Activated CD4-positive, alpha-beta T cell treated with anti-CD3 and anti-CD28 coated beads, Interleukin-2, amount 10 ng/mL, durations not matched to agents 24 days and 14 days (primary cell): ENCODE measurements around the gene ZNF423. TPM values are rescaled to one million over a fixed set of nuclear protein-coding genes. Genes with fewer than 3 reads are reported as not detected.

Source experiments
- DNase-seq: peaks from one replicate; pipeline ENCODE4 v3.0.0; 2022
- H3K27ac Mint-ChIP-seq: one replicate; pipeline ENCODE4 v1.8.0; 2022; ENCODE audit warnings: mild to moderate bottlenecking, mixed read lengths
- H3K27me3 Mint-ChIP-seq: one replicate; pipeline ENCODE4 v1.8.0; 2022; ENCODE audit warnings: mixed read lengths
- H3K36me3 Mint-ChIP-seq: one replicate; pipeline ENCODE4 v1.8.0; 2022; ENCODE audit warnings: low read depth, mild to moderate bottlenecking, mixed read lengths
- H3K4me1 Mint-ChIP-seq: one replicate; pipeline ENCODE4 v1.8.0; 2021; ENCODE audit warnings: mixed read lengths
- H3K4me3 Mint-ChIP-seq: one replicate; pipeline ENCODE4 v1.8.0; 2022; ENCODE audit warnings: mild to moderate bottlenecking, moderate library complexity, mixed read lengths
- H3K9me3 Mint-ChIP-seq: one replicate; pipeline ENCODE4 v1.8.0; 2021; ENCODE audit warnings: mixed read lengths
- intact Hi-C: fragments of 100-400 bp; cut with micrococcal nuclease; formaldehyde crosslinking; loops from one replicate; pipeline ENCODE4 v1.15.1; 2023
- total RNA-seq: library from RNA; stranded (reverse); gene quantifications from 2 replicates; pipeline ENCODE4 v1.2.3, GENCODE V29; 2022

The ZNF423 gene
- total RNA-seq, 1 donor from 2014 or later: not detected

GRCh38 chr16:49443576-49443975 is 412.3 kb downstream of the ZNF423 start:
- Mint-ChIP-seq H3K9me3 (no peaks in the 10 kb centered on the region), H3K4me1 (peaks cover 16% of the 10 kb centered on the region), H3K27ac (no peak overlapping the region), H3K36me3 (no peaks in the 10 kb centered on the region), H3K27me3 (peaks cover 12% of the 10 kb centered on the region), H3K4me3 (no peak overlapping the region)
- intact Hi-C loops: no loop called here
- DNase-seq: no peak

- Mint-ChIP-seq H3K27ac (no peak overlapping the region), H3K4me3 (no peak overlapping the region), H3K9me3 (no peaks in the 10 kb centered on the region), H3K27me3 (peaks cover 9% of the 10 kb centered on the region), H3K4me1 (peaks cover 16% of the 10 kb centered on the region), H3K36me3 (no peaks in the 10 kb centered on the region)
- intact Hi-C loops: no loop called here
- DNase-seq: no peak
These were observed 413.1 kb downstream of the ZNF423 start for GRCh38 chr16:49442805-49443204.

- no peaks in the 10 kb centered on the region for H3K9me3 Mint-ChIP-seq
- peak overlapping the region; percentile 50 for H3K4me3 Mint-ChIP-seq
- intact Hi-C loops: no loop called here
- H3K27ac Mint-ChIP-seq: peak overlapping the region; percentile 31
- peak; percentile 92 for DNase-seq
- H3K4me1 Mint-ChIP-seq: peaks cover 16% of the 10 kb centered on the region
- no peaks in the 10 kb centered on the region for H3K36me3 Mint-ChIP-seq
- peaks cover 3% of the 10 kb centered on the region for H3K27me3 Mint-ChIP-seq
These were observed 414.5 kb downstream of the ZNF423 start for GRCh38 chr16:49441366-49441780.

- peaks cover 16% of the 10 kb centered on the region for H3K4me1 Mint-ChIP-seq
- H3K36me3 Mint-ChIP-seq: no peaks in the 10 kb centered on the region
- DNase-seq: no peak
- no peaks in the 10 kb centered on the region for H3K9me3 Mint-ChIP-seq
- H3K4me3 Mint-ChIP-seq: no peak overlapping the region
- H3K27me3 Mint-ChIP-seq: peaks cover 2% of the 10 kb centered on the region
- intact Hi-C loops: no loop called here
- H3K27ac Mint-ChIP-seq: no peak overlapping the region
These were observed 415.5 kb downstream of the ZNF423 start for GRCh38 chr16:49440156-49441065.

- Mint-ChIP-seq H3K27me3 (peaks cover 2% of the 10 kb centered on the region), H3K27ac (no peak overlapping the region), H3K9me3 (no peaks in the 10 kb centered on the region), H3K4me3 (no peak overlapping the region), H3K36me3 (no peaks in the 10 kb centered on the region), H3K4me1 (peaks cover 16% of the 10 kb centered on the region)
- no peak for DNase-seq
- intact Hi-C loops: no loop called here
These were observed 416.2 kb downstream of the ZNF423 start for GRCh38 chr16:49439676-49440075.

GRCh38 chr16:49439050-49439449 is 416.9 kb downstream of the ZNF423 start:
- H3K27me3 Mint-ChIP-seq: peaks cover 2% of the 10 kb centered on the region

More at GRCh38 chr16:49439050-49439449, 416.9 kb downstream of the ZNF423 start:
- no peak overlapping the region for H3K4me3 Mint-ChIP-seq
- H3K36me3 Mint-ChIP-seq: no peaks in the 10 kb centered on the region
- intact Hi-C loops: no loop called here
- H3K4me1 Mint-ChIP-seq: peaks cover 16% of the 10 kb centered on the region
- no peak overlapping the region for H3K27ac Mint-ChIP-seq
- no peak for DNase-seq
- H3K9me3 Mint-ChIP-seq: no peaks in the 10 kb centered on the region

Other genes with a start within 250 kb of the ZNF423 start
- 22.3 and 23.0 TPM in 2 replicates for gene CNEP1R1, start 169.1 kb upstream of the ZNF423 start, total RNA-seq
- gene HEATR3, start 209.9 kb upstream of the ZNF423 start, total RNA-seq: 28.5 and 29.2 TPM in 2 replicates